Adipose tissue (tissue), 3 donors: ENCODE measurements around the gene DLG4. TPM values are rescaled to one million over a fixed set of nuclear protein-coding genes. Genes with fewer than 3 reads are reported as not detected.

Experiments
- H3K27ac ChIP-seq: one replicate; pipeline ENCODE4 v1.5.1; 2013; ENCODE audit warnings: low read depth, low read length
- WGBS, 3 donors: extraction: QIAGEN DNeasy Blood & Tissue Kit; methylation state at CpG; one replicate each; pipeline ENCODE4 v1.1.7; 2013; 5-methylcytosine and 5-hydroxymethylcytosine counted together
- polyA plus RNA-seq, 3 donors: library from polyadenylated mRNA; stranded (reverse); fragments of 200-250 nt; gene quantifications; one replicate each; pipeline ENCODE4 v1.2.3, GENCODE V29; 2013
- donor health status: healthy with polysubstance abuse.
- donor health status: Bipolar disorder and iron deficiency.
- donor health status: healthy.

The DLG4 gene
- polyA plus RNA-seq, 3 donors, result 3.3 to 26.3 (median 5.5) TPM

DNA sequence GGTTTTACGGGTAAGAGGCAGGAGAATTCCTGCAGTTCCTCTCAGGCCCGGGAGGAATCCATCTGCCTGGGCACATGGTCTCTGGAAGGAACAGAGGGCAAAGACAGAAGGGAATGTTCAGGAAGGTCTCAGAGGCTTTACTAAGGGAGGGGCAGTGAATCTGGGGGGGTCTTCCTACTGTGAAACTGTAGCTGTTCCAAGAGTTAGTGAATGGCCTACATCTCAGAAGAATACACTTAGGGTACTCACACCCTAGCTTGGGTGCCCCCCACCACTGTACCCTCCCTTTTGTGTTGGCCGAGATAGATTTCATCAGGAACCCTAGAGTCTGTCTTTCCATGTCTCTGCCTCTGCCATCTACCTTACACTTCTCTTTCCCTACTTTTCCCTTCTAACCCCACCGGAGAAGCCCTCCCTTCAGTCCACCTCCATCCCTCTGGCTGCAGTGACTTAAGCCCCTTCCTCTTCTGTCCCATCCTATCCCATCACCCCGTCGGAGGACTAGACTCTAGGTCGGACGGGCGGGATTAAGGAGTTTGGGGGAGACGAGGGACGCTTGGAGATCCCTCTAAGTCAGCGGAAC, 316 bp downstream of the DLG4 start:
- H3K27ac ChIP-seq, result no peak overlapping the region
- WGBS, 3 donors, result 14 to 20% (median 14%) methylated on average over 12 of the region's 12 CpGs

DNA sequence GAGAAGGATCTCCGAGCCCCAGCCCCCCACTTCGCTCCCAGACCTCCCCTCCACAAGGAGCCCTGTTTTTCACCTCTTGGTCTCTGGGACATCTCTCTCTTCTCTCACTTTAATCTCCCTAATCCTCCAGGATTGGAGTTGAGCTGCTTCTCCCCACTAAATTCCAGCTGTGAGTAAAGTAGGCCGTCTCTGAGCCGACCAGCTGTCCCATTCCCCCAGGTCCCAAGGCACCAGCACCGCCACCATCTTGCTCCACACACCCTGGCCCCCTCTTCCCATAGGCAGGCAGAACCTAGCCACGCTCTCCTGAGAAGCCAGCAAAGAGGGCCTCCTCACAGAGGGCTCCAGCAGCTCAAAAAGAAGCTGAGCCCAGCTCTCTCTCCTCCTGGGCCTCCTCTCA, 878 bp downstream of the DLG4 start:
- no peak overlapping the region for H3K27ac ChIP-seq
- 74 to 77% (median 75%) methylated on average over 6 of the region's 6 CpGs for WGBS, 3 donors

DNA sequence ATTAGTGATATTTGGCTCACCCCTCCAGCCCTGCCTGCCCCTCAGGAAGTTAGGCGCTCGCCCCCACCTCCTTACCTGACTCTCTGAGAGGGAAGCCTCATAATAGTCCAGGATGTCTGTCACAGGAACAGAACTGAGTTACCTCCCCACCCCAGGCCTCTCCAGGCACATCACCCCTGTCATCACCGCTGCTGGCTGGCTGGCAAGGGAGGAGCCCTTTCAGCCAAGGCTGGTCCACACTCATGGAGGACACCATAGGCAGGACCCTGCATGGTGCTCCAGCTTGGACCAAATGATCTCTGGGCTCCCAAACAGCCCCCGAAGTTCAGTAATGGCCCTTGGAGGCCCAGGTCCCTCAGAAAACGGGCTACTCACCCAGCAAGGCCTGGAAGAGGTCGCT, 1.5 kb downstream of the DLG4 start:
- WGBS, 3 donors, result 64 to 68% (median 67%) methylated on average over 6 of the region's 6 CpGs
- no peak overlapping the region for H3K27ac ChIP-seq

DNA sequence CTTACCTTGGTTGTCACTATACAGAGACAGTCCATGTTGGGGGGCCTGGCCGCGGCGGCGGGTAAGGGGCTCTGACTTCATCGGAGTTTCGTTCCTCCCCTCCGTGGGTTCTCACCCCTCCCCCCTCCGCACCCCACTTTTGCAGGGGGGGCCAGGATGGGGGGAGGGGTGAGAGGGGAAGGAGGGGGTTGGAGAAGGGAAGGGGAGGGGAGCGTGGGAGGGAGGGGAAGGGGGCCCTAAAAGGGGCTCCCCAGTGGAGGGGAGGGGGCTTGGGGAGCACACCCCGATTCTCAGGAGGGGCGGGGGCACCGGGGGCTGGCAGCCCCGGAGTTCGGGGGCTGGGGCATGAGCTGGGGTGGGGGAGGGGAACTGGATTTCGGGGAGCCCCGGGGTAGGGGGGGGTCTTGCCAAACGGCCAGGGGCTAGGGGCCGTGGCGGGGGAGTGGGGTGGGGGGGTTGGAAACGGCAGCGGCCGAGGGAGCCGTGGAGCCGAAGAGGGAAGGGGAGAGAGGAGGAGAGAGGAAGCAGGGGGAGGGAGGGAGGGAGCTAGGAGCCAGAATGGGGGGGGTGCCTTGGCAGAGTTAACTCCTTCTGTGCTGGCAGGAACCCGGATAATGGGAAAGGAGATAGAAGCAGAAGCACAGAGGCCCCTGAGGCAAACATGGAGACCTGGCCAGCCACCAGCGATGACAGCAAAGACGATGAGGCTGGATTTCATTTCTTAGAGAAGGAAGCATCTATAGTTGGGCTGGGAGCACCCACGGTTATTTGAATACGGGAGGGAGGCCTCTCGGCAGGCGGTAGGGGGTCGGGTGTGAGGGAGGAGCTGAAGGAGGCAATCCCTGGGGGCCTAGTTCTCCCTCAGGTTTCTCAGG, 2.3 kb downstream of the DLG4 start:
- 2 to 5% (median 2%) methylated on average over 24 to 32 of the region's 32 CpGs for WGBS, 3 donors
- no peak overlapping the region for H3K27ac ChIP-seq

DNA sequence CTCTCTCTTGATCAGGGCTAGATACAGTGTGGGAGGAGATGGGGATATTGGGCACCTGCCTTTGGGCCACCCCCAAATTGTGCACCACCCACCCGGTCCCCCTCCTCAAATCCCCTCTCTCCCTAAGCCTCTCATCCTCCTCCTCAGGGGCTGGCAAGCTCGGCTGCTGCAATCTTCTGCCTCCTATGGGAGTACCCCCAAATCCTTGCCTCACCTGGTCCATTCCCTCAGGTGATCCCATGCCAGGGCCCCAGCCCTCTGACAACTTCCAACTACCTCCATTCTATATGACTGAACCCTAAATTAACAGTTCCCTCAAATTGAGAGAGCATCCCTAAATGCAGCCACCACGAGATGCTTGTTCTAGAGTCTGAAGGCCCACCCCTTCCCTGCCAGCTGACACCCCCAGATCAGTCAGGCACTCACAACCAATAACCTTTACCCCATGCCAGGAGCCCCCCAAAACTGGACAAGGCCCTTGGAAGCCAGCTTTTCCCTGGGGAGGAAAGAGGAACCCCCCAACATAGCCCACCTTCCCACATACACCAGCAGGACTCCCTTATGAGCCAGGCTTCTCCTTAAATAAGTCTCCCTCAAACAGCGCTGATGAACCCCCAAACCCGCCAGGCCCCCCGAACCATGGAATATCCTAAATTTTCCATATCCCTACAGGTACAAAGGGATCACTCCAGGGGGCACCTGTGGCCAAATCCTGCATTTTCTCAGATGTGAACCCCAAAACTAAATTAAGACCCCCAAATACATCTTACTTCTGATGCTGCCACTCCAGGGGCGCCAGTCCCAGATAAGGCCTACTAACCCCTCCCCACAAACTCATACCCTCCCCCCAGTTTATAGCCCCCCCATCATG, 3.2 kb downstream of the DLG4 start:
- no peak overlapping the region for H3K27ac ChIP-seq
- WGBS, 3 donors, result 22 to 34% (median 25%) methylated on average over 7 of the region's 7 CpGs

DNA sequence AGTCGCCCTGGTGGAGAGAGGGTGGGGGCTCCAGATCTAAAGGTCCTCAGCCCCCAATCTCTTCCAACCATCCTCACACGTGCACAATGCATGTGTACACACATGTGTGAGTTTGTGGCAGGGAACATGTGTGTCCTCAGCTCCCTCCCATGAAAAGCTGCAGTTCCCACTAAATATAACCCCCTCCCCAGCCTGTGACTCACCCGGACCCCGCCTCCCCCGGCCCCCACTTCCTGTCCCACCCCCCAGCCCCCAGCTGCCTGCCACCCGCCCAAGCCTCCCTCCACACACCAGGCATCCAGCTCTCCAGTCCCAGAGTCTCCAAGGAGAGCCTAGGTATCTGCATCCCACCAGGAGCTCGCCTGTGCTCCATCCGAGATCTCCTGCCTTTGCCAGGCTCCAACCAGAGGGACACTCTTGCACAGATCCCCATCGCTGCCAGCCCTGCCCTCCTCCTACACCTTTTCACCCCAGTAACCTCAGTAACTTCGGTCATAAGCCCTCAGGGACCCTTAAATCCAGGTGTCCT, 3.9 kb downstream of the DLG4 start:
- no peak overlapping the region for H3K27ac ChIP-seq
- 8 to 27% (median 18%) methylated on average over 9 to 10 of the region's 10 CpGs for WGBS, 3 donors

DNA sequence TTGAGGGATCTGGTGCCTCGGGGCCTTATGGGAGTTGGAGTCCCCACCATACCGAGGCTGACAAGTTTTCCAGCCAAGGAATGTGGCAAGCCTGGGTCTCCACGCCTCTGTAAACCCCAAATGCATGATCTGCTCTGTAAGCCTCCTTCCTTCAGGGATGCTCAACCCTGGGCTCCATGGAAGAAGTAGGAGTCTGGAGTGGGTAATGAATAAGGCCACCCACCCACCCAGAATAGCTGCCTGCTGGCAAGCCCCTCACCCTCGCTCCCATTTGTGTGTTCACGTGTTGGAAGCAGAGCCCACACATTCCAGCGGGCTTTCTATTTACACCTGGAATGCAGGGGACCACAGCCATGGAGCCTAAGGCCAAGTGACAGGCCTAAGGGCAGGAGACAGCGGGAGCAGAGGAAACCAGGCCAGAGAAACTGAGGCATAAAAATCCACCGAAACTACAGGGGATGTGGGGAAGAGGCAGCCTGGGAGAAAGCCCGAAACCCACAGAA, 4.4 kb downstream of the DLG4 start:
- WGBS, 3 donors, result 21 to 28% (median 22%) methylated on average over 9 of the region's 9 CpGs
- H3K27ac ChIP-seq, result no peak overlapping the region

DNA sequence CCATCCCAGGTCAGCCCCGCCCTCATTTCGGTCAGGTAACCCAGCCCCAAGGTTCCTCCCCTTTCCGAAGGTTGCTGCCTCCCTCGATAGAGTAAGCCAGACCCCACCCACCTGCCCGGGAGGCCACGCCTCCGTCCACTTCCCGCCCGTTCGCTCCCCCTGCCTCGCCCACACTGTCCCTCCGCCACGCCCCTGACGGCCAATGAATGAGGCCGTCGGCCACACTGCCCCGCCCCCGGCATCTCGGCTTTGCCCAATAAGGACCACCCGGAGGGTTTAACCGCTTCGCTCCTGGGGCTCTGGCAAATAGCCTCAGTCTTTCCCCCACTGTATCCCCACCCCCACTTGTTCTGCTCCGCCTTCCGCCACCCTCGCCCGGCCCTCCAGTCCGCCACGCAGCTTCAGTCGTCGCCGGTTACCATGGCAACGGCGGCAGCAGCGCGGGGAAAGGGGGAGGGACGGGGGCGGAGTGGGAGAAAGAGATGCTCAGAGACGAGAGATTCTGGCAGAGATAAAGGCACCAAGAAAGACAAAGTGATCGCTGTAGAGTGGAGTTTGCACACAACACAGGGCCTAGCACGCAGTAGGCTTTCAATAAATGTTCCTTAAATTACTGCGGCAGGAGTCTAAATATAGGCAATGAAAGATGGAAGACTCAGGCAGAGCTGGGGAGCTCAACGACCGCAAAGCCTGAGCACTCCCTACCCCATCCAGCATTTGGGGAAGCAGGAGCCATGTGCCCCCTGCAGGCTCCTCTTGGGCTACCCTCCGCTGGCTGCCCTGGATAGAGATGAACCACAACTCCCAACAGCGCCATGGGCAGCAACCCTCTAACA, 5.1 kb downstream of the DLG4 start:
- H3K27ac ChIP-seq, result no peak overlapping the region
- 0 to 1% (median 1%) methylated on average over 44 to 45 of the region's 45 CpGs for WGBS, 3 donors

DNA sequence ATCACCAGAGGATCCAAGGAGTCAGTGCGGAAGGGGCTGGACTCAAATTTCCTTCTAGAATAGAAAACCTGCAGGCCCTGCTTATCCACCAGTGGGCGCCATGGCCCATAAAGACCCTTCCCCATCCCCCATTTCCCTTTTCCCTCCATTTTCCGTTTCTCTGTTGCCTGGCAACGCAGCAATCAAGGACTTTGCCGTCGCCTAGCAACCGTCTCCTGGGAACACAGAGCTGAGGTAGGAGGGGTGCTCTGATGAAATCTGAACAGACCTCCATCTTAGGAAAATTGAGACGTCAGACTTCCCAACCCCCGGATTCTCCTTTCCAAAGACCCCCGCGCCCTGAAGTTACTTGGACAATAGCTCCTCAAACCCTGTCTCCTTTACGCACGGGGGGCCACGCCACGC, 5.7 kb downstream of the DLG4 start:
- WGBS, 3 donors, result 2 to 5% (median 3%) methylated on average over 15 of the region's 15 CpGs
- H3K27ac ChIP-seq, result no peak overlapping the region

DNA sequence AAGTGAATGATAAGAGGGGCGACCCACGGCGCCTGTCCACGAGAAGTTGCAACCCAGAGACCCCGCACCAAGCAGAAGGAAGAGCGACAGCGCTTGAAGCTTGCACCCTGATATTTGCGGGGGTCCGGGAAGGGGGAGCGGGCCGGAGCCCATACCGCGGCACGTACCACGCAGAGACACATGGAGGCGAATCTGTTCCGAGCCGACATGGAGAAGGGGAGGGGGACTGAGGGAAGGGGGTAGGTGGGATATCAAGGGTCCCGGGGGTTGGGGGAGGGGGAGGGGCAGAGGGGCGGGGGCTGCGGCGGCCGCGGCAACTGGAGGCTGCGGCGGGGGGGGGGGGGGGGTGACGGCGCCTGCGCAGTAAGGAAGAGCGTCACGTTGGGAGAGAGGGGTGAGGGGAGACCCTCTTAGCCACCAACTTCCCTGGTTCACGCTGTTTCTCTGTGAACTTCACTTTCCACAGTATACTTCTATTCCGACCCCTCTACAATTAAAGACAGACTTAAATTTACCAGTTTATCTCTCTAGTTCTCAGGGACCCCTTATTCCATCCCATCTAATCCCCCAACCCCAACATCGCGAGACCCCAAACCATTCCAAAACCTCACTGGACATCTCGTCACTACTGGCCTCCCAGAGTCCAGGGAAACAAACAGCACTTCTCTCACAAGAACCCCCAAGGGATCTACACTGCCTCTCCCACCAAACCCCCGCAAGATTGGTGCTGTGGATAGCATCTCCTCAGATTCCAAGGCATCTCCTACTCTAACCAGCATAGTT, 8.0 kb downstream of the DLG4 start:
- H3K27ac ChIP-seq, result no peak overlapping the region
- WGBS, 3 donors, result 39 to 62% (median 58%) methylated on average over 24 to 34 of the region's 37 CpGs

DNA sequence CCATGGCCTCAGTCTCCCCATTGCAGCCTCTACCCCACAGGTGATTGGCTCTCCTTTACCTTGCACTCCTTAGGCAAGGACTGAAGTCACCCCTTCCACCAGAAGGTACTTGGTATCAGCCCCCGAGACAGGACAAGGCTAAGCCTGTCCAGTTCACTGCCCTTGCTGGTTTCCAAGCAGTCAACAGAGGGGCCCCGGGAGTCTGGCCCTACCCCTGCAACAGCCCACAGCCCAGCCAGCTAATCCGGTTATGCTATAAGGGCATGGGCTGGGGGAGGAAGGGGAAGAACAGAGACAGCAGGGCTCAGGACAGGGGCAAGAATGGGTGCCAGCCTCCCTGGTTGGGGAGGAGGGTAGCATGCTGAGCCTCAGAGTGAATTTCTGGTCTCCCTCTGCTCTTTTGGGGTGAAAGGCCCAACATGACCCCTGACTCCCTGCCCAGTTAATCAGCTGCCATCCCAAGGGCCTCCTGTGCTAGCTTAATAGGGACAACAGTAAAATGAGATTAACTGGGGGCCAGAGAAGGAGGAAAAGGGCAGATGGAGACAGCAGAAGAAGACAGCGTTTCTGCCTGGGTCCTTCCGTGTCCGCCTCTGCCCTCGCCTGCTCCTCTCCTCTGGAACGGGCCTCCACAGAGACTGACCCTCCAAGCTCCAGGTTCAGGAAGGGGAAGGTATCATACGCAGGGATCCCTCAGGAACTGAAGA, 10.7 kb downstream of the DLG4 start:
- 82 to 91% (median 85%) methylated on average over 9 of the region's 9 CpGs for WGBS, 3 donors
- H3K27ac ChIP-seq, result no peak overlapping the region

DNA sequence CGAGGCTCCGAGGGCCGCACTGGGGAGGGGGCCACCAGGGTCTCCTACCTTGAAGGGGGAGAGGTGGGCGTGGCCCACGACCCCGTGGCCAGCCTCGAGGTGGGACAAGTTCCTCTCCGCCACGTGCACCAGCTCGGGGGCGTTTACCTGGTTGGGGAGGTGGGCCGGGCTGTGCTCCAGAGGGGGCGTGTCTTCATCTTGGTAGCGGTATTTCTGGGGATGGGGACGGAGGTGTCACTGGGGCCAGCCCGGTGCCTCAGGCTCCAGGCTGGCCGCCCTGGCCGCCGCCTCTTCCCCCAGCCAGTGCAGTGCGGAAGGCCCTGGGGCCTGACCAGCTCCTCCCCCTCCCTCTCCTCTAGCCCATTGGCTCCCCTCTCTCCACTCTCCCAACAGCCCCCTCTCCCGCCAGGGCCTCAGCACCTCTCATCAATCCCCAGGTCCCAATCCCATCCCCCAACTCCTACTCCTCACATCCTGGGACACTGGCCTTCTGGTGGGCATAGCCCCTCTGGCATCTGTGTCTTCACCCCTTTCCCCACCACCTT, 11.5 kb downstream of the DLG4 start:
- no peak overlapping the region for H3K27ac ChIP-seq
- 49 to 71% (median 58%) methylated on average over 21 of the region's 21 CpGs for whole genome bisulfite sequencing, 3 donors

DNA sequence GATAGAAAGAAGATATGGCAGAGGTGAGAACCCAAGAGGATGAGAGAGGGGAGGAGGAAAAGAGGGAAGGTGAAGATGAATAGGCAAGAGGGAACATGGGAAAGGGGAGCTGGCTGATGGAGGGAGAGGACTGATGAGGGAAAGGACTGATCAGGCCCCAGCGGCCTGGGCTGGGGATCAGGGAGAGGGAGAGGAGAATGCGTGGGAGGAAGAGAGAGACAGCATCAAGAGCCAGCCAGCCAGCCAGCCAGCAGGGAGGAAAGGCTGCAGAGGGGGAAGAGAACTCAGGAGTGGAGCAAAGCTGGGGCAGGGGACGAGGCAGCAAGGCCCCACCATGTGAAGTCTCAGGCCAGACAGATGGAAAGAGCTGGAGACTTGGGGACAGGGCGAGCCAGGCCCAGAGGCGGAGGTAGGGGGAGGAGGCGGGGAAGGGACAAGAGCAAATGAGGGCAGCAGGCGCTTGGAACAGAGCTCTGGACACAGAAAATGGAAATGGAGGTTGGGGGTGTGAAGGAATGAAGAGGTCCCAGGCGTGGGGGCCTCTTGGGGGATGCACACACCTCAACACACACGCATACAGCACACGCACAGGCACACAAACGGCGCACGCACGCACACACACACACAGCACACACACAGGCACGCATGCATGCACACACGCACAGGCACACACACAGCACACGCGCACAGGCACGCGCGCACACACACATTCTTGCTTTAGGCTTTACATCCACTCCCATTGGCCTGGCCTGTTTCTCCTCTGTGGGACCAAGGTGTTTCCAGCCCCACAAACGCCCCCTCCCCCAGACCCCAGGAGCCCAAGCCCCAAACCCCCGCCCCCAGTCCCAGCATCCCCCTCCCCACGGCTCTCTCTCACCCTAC, 12.3 kb downstream of the DLG4 start:
- no peak overlapping the region for H3K27ac ChIP-seq
- WGBS, 3 donors, result 65 to 80% (median 68%) methylated on average over 21 to 24 of the region's 24 CpGs

DNA sequence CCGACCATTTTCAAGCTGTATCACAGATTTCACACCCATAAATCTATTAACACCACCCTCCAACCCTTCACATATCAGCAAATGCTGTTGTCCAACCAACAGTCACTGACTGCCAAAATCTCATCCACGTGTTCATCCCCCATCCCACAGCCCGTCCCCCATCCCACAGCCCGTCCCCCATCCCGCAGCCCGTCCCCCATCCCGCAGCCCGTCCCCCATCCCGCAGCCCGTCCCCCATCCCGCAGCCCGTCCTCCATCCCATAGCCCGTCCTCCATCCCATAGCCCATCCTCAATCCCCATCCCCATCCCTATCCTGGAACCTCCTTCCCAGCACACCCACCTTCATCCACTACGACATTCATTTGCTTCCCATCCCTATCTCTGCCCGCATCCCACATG, 14.1 kb downstream of the DLG4 start:
- no peak overlapping the region for H3K27ac ChIP-seq
- WGBS, 3 donors, result 41 to 66% (median 51%) methylated on average over 15 of the region's 15 CpGs

DNA sequence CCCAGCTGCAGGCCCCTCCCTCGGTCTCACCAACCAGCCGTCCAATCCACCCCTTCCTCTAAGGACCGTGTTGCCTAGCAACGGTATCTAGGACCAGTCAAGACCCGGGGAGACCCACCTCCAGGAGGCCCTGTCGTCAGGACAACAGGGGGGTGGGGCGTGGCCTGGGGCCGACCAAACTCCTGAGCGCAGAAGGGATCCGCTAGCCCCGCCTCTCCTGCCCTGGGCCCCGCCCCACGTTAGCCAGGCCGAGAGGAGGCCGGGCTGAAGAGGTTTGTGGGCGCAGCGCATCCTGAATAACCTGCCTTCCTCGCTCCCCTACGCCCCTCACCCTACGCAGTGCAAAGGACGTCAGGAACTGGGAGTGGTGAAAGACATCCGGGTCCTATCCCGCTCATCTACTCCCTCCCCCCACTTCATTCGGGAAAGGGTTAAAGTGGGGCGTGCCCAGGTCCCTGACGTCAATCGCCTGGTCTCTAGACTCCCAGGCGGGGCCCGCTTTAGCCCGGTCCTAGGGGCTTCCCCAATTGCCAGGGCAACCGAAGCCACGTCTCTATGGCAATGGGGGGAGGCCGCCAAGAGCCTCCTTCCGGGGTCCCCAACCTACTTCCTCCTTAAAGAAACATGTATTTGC, 14.7 kb downstream of the DLG4 start:
- H3K27ac ChIP-seq, result no peak overlapping the region
- 0 to 2% (median 1%) methylated on average over 34 of the region's 34 CpGs for whole genome bisulfite sequencing, 3 donors
